DMS79 treated with DMSO at 0.1 percent for 48 hours (cell line): Measurements from ENCODE around the gene LVRN.

Experiments
- DNase-seq: peaks from one replicate; lab custom pipeline; 2025; lab: John Stamatoyannopoulos, UW

LVRN gene

DNA sequence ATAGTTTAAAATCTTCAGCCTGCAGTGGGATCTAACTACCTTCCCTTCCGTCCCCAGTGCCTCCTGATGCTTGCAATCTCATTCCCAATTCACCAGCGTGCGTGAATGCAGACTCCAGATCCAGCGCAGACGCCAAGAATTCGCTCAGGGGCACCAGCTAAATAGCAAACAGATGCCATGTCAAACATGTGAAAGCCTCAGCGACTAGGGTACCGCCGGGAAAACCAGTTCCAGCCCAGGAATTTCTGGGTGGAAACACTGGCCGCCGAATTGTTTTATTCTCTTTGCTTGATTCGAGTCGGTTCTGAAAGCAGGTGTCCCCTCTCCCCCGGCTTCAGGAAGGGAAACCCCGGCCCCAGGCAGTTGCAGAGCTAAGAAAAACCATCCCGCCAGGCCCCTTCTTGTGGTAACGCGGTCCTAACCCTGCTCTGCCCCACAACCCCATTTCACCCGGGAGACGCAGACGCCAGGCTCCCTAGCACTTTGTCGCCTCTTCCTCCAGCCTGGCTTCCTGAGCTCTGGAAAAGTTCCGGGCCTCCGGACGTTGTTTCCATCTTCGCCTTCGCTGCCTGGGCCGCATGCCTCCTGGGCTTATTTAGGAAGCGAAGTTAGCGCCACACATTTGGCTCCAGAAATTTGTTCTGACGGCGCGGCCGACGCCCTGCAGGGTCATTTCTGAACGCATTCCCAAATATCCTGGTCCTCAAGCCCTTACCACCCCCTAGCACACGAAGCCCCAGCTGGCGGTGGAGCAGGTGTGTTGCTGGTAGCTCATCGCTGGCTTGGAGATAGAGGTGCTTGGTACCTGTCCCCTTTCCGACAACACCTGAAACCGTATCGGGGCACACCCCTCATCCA is 665 bp upstream of the LVRN start:
- no peak for DNase-seq

DNA sequence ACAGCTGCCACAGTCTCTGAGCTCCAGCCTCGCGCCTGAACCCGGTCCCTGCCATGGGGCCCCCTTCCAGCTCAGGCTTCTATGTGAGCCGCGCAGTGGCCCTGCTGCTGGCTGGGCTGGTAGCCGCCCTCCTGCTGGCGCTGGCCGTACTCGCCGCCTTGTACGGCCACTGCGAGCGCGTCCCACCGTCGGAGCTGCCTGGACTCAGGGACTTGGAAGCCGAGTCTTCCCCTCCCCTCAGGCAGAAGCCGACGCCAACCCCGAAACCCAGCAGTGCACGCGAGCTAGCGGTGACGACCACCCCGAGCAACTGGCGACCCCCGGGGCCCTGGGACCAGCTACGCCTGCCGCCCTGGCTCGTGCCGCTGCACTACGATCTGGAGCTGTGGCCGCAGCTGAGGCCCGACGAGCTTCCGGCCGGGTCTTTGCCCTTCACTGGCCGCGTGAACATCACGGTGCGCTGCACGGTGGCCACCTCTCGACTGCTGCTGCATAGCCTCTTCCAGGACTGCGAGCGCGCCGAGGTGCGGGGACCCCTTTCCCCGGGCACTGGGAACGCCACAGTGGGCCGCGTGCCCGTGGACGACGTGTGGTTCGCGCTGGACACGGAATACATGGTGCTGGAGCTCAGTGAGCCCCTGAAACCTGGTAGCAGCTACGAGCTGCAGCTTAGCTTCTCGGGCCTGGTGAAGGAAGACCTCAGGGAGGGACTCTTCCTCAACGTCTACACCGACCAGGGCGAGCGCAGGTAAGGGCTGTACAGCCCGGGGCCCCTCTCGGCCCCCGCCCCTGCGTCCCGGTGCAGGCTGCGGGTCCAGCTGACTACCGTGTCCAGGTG is 509 bp downstream of the LVRN start:
- DNase-seq, result no peak

DNA sequence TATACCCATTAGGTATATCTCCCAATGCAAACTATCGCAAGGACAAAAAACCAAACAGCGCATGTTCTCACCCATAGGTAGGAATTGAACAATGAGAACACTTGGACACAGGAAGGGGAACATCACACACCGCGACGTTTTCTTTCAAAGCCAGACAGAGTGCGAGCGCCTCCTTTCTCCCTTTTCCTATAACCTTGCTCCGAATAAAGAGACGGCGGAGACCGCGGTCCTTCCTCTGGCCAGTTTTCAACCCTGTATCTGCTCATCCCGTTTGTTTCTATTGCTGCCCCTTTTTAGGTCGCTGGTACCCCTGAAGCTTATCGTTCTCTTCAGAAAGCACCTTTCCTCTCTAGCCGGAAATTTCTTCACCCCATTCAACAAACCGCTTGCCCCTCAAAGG is 1.3 kb downstream of the LVRN start:
- DNase-seq, result no peak

DNA sequence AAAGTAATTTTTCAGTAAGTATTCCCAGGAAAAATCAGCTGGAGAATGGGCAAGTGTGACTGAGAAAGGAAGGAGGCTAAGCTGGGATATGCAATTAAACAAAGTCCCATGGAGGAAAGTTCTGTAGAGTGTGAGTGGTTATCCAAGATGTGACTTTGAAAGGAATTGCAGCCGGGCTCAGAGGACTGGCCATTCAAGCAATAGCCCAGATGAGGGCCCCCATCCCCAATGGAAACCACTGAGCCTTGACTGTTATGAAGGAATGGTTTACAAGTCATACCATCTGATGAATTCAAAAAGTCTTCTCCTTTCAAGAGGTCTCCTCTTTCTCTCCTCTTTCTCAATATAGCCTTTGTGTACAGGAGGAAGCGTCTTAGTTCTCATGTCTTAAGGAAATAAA is 6.5 kb downstream of the LVRN start:
- DNase-seq, result no peak

DNA sequence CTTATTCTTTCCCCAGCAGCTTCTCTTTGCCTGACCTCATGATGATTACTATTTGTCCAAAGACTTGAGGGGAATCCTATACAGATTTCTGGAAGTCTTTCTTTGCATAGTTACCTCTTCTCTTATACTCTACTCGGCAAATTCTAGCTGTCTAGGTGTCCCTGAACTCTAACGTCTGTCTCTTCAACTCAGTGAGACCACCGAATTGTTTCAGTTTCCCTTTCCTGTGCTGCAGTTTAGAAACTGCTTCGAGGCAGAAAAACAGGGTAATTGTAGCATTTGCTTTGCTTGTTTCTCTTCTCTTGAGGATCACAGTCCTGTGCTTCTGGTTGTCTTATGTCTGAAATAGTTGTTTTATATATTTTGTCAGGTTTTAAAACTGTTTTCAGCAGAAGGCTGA is 14.8 kb downstream of the LVRN start:
- DNase-seq, result no peak

DNA sequence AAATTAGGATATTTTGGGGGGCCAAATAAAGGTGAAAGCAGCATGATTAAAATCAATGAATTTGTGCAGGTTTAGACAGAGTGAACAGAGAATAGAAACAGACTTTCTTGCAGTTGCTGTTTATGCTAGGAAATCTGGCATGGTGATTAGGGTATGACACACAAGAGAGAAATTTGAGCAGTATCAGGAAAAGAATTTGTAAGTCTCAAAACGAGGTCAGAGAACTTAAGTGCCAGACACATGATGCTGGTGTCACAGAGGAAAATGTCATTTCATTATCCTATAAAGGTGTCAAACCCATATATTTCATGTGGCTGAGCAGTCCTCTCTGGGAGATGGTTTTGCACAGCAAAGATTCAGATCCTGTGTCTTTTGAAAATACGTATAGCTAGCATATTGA is 15.7 kb downstream of the LVRN start:
- DNase-seq, result no peak

DNA sequence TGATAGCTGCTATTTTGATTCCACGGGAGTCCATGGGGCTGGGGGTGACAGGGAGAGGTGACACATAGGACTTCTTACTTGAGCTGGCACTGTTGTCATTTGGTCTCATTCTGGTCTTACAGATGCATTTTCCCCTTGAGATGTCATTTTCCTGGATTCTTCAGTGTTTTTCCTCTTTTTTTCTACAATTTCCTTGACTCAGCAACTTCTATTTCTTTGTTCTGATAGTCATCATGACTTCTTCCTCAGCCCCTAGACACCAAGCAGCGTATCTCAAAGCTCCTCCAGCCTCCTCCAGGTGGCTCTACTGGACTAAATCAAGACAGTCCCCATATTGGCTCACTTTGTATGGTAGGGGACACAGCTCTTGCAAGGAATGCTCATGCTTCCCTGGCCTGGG is 16.5 kb downstream of the LVRN start:
- DNase-seq, result no peak

DNA sequence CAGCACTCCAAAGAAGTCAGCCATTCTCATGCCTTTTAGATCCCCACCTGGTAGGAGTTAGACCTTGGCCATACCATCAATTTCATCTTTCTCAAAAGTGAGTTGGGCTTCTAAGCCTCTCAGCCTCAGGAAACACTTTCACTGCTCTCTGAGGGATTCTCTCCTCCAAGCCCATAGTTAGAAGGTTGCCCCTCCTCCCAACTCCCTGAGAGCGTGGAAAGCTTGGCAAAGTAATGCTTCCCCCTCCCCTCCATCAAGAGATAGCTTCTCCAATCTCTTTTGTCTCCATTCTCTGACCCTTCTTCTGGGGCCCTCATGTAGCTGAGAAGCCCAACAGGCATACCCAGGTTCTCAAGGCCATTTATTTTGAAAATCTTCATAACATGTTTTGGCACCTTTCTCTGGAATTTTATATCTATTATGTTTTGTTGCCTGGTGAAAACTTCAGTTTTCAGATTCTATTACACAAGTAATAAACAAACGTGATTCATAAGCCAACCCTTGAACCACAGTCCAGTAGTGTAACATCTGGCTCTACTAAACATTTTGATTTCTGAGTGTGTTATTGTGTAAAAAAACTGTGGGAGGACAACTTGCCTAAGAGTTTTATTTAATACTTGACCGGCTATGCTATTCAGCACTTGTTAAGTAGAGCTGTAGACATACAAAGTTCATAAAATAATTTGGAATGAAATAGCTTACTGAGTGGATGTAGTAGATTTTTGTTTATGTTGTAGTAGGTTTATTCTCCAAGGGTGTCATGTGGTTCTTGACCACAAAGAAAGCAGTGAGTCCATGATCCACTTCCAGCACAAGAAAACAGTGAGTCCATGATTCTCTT is 17.1 kb downstream of the LVRN start:
- no peak for DNase-seq

DNA sequence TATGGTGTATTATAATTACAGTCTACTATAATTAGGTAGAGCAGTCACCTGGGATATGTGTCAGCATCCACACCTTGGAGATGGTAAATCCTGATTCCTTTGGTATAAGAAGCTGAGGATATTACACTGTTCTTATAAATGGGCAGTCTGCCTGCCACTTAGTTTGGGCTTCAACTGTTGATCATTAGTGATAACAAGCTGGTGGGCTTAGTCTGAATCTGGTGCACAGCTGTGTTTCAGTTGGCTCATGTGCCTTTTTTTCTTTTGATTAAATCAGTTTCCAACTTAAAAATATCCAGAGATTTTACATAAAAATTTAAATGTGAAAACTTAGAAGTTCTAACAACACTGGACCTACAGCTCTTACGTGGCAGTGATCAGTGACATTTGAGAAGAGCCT is 21.2 kb downstream of the LVRN start:
- DNase-seq, result no peak

DNA sequence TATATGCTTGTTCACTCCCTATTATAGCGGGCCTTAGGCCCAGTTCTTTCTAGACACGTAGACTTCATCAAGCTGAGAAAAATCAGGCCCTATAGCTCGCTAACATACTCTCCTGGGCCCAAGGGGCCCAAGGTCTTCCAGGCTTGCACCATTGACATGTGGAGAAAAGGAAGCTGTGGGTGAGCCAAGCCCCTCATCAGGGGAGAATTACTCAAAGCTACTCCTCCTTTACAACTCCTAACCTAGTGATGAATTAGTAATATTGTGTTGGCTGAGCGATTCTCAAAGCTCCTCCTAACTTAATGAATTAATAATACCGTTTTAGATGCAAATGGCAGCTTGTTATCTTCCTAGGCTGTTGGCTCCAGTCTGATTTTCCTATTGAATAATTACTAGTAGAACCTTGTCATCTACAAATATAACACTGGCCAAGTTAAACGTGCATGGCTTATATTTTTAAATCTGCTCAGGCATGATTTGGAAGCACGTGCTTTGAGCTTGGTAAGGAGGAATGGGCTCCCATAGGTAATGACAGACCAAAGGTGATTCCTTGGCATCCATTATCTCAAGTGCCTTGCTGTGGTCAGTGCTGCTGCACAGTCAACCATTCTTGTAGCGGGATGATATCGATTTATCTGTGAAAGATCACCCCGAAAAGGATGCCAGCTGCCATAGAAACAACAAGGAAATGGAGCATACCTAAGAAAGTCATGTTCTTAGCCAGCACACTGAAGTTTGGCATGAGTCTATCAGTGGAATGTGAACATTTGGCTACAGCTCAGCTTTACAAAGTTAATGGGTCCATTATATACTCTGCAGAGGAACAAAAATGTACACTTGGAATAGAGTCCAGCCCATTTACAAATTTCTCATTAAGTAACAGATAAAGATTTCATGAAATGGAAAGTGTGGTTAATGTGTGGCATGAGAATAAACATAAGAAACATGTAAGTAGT is 23.8 kb downstream of the LVRN start:
- DNase-seq, result no peak

DNA sequence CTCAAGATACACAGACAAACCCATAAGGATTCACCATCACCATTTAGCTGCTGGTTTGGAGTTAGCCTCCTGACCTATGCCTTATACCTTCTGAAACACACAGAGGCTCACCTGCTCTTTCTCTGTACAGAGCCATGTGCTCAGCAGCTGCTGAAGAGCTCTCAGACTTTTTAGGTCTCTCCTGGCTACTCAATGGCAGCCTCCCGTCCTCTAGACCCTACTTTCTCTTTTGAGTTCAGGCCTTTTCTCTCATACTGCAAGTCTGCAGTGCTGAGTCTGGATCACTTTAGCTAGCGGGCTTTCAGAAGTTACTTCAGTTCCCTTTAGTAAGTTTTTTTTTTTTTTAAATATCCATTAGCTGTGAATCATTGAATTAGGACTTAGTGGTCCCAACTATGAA is 25.7 kb downstream of the LVRN start:
- no peak for DNase-seq

DNA sequence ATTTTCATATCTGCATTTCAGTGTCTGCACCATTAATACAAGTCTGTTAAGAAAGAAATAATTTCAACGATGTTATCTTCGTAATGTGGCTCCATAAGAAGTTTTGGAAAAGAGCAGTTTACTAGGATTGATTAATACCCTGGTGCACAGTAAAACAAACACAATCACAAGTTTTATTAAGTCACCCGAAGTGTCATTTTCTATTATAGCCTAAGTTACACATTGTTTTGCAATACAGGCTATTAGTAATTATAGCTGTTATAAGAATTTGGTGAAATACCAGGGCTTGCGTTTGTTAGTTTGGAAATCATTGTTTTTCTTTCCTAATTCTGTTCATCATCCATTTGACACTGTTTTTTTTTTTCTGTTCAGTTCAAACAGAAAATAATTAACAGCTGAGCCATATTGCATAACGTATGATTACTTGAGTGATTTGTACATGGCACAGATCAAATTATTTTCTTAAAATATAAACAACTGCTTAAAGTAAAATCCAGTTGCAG is 30.6 kb downstream of the LVRN start:
- no peak for DNase-seq

DNA sequence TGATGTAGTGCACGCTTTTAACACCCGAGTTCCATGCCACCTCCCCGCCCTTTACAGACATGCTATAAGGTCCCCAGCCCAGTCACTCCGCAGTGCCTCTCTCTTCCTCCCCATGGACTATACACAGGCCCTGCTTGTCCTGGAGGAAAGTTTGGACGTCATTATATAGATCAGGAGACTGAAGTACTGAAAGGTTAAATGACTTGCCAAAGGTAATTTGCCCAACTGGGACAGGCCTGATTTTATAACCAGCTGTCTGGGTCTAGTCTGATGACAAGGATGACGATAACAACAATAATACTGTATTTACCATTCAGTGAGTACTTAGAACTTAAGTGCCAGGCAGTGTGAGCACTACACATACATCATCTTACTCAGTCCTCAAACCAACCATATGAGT is 33.1 kb downstream of the LVRN start:
- DNase-seq, result no peak

DNA sequence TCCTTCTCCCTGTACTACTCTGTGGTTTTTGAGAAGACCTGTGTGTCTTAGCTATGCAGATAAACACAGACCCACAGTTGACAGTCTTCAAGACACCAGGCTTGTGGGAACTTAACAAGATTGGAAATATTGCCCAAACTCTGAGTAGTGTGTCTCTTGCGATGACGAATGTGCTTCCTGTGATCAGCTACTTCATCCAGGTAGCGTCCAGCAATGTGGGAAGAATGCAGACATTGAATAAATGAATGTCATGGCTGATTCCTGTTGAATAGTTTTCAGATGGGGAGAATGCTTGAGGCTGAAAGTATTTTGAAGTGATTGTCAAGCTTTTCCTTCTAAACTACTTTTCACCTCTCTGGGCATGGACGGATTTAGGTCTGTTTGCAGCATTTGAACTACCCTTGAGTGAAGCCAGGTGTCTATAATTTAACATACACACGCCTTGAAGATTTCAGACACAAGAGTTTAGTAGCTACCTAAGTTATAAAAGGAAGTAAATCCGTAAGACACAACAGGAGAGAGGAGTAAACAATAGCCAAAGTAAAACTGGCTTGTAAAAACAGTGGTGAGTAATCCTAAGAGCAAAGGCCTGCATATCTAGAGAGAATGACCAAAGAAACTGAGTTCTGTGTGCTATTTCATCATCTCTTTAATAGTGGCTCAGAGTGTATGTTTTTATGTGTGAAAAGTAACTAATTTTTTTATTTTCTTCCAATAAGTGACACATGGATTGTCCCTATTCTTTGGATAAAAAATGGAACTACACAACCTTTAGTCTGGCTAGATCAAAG is 40.0 kb downstream of the LVRN start:
- DNase-seq, result no peak

DNA sequence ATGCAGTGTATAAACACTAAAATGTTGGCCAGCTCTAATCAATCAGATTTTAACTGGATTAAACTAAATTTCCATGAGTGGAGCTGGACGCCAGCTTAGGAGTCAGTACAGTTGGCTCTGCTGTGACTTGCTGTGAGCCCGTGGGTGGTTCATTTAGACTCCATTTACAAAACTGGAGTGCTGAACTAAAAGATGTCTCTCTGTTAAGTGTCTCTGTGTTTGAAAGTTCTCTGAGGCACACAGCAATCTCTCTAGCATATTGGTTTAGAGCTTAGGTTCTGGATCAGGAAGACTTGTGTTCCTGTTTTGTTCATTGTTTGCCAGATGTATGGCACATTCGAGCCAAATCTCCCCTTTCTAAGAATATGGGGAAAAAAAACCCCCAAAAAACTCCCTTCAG is 42.0 kb downstream of the LVRN start:
- DNase-seq, result no peak

DNA sequence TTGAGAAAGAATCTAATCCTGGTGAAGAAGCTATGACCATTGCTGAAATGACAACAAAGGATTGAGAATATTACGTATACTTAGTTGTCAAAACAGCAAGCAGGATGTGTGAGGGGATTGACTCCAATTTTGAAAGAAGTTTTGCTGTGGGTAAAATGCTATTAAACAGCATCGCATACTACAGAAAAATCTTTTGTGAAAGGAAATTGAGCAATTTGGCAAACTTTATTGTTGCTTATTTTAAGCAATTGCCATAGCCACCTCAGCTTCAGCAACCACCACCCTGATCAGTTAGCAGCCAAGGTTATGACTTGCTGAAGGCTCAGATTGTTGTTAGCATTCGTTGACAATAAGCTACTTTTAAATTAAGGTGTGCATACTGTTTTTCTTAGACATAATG is 47.5 kb downstream of the LVRN start:
- DNase-seq, result no peak

DNA sequence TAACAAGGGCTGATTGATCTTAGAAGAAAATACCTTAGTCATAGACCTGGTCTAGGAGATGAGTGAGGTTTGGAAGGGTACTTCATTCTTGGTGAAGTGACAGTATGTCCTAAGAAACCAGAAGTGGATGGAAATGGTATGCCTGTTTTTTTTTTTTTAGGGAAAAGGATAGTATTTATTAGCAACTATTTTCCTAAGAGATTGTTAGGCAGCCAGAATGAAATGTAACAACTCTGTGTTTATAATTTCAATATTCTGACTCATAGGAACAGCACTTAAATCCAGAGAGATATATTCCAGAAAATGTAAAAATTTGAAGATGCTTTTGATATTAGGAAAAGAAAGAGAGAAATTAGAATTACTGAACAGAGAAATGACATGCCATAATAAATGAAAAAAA is 48.8 kb downstream of the LVRN start:
- DNase-seq, result no peak

DNA sequence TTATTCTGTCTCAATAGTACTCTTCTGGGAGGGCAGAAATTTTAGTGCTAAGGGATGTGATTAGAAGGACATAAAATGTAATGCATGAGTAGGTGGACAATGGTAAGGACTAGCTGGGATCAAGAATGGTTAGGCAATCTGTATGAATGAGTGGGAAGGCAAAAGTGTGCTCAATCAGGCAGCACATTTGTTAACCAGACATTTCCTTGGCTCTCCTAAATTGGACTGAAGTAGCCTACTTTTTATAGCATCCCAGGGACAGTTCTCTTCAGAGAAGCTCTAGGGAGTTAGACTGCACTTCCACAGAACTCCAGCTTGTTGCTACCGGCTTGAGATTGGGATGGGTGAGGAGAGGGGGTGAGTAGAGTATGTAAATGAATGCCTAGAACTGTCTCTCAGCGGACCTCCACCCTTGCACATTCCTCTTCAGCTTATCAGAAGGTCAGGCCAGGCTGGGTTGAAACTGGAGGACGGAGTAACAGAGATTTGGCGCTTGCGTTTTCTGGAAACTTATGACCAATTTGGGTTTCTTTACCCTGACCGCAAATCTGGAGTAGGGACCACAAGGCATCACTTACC is 51.0 kb downstream of the LVRN start:
- DNase-seq, result no peak

DNA sequence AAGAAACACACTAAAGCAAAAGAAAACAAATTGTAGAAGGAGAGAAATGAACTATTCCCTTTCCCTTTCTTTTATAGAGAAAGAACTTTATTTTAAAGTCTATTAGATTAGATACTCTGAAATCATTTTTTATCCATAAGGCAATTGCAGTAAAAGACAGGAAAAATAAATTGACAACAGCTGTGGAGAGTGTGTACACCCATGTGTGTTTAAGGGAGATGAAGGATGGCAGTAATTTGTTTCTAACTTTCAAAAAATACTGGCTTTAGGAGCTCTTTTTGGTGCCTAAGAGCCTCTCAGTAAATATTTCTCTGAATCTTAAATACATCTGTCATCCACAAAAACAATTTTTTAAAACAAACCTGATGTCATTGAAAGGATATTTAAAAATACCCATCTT is 51.7 kb downstream of the LVRN start:
- no peak for DNase-seq

DNA sequence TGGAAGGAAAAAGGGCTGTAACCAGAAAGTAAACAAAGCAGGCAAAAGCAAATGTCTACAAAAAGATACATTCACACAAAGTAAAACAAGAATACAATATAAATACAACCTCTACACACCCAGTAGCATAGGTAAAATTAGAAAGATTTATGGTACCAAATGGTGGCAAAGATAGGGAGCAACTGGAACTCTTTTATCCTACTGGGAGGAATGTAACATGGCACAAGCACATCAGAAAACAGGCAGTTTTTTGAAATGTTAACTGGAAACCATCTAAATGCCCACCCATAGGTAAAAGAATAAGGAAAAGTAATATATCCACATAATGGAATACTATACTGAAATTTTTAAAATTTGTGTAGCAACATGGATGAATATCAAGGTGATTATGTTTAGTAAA is 61.3 kb downstream of the LVRN start:
- no peak for DNase-seq
